ENCODE results near the gene SULT4A1.

The SULT4A1 gene

DNA sequence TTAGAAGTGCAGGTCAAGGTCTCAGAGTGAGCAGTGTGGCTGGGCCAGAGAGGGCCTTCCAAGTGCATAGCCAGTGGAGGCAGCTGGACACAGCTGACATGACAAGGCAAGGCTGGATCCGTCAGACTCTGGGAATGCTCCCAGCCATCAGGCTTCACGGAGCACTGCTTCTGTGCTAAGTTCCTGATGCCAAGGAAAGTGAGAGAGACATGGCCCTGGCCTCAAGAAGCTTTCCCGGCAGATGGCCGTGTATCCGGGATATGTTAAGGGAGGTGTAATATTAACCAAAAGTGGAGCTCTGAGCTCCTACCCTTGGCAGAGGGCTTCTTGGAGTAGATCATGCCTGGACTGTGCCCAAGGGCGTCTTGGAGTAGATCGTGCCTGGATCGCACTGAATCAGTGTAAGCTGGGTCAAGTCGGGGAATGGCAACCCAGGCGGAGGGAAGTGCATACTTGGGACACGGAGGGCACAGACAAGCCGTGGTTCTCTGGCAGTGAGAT, 42.8 kb downstream of the SULT4A1 start:
- Histone ChIP-seq H3K4me3 (ENCODE audit: low read length) (no peak overlapping the region), H3K4me1 (ENCODE audit: low read length) (no peaks in the 10 kb centered on the region), H4K20me1 (ENCODE audit: insufficient read depth, low read length) (no peaks in the 10 kb centered on the region), H3K9ac (ENCODE audit: low read length) (no peak overlapping the region), H3K4me2 (ENCODE audit: low read depth, low read length) (no peak overlapping the region), H3K9me3 (replicated peaks; ENCODE audit: insufficient read depth, low read length) (no peaks in the 10 kb centered on the region), H3K36me3 (replicated peaks; ENCODE audit: insufficient read depth, low read length) (no peaks in the 10 kb centered on the region), H2AFZ (ENCODE audit: low read length) (no peak overlapping the region), H3F3A (ENCODE audit: insufficient read depth, low read length) (no peaks in the 10 kb centered on the region), H3K9me2 (replicated peaks; ENCODE audit: insufficient read depth, low read length) (no peaks in the 10 kb centered on the region), H3K27me3 (replicated peaks; ENCODE audit: insufficient read depth, low read length) (peaks cover 54% of the 10 kb centered on the region), H3K27ac (ENCODE audit: low read length) (no peak overlapping the region), H3K79me2 (ENCODE audit: low read length) (no peaks in the 10 kb centered on the region)
- no peak for DNase-seq
- TF ChIP-seq EZH2phosphoT487 (IDR thresholded peaks at IDR 0.05; ENCODE audit: low read length) (no peak), EZH2 (optimal IDR thresholded peaks at IDR 0.05; ENCODE audit: low read depth, low read length) (no peak)
- TF ChIP-seq, protein P1, sequence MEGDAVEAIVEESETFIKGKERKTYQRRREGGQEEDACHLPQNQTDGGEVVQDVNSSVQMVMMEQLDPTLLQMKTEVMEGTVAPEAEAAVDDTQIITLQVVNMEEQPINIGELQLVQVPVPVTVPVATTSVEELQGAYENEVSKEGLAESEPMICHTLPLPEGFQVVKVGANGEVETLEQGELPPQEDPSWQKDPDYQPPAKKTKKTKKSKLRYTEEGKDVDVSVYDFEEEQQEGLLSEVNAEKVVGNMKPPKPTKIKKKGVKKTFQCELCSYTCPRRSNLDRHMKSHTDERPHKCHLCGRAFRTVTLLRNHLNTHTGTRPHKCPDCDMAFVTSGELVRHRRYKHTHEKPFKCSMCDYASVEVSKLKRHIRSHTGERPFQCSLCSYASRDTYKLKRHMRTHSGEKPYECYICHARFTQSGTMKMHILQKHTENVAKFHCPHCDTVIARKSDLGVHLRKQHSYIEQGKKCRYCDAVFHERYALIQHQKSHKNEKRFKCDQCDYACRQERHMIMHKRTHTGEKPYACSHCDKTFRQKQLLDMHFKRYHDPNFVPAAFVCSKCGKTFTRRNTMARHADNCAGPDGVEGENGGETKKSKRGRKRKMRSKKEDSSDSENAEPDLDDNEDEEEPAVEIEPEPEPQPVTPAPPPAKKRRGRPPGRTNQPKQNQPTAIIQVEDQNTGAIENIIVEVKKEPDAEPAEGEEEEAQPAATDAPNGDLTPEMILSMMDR (IDR thresholded peaks at IDR 0.05; ENCODE audit: low read length) = no peak

DNA sequence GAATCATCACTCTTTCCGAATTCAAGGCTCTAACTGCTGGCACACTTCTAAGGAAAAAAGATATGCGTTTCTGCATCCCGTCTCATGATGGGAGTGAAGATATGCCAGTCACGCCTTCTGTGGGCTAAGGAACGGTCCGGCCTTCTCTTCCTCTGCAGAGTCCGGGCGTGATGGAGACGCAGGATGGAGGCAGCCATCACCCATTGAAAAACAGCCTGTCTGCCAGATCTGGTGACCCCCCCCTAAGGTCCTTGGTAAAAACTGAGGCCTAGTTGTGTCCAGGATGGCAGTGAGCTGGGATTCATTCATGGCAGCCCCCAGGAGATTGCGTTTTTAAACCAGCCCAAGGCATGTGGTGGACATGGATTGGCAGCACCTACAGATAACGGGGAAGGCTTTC, 43.3 kb downstream of the SULT4A1 start:
- H3K4me3 ChIP-seq (ENCODE audit: low read length) = no peak overlapping the region
- TF ChIP-seq EZH2 (optimal IDR thresholded peaks at IDR 0.05; ENCODE audit: low read depth, low read length) (no peak), EZH2phosphoT487 (IDR thresholded peaks at IDR 0.05; ENCODE audit: low read length) (no peak)
- TF ChIP-seq, protein P1 (IDR thresholded peaks at IDR 0.05; ENCODE audit: low read length) = no peak
- H3F3A ChIP-seq (ENCODE audit: insufficient read depth, low read length) = no peaks in the 10 kb centered on the region
- H3K79me2 ChIP-seq (ENCODE audit: low read length) = no peaks in the 10 kb centered on the region
- H3K4me2 ChIP-seq (ENCODE audit: low read depth, low read length) = no peak overlapping the region
- no peaks in the 10 kb centered on the region for H3K9me3 ChIP-seq (replicated peaks; ENCODE audit: insufficient read depth, low read length)
- H3K9me2 ChIP-seq (replicated peaks; ENCODE audit: insufficient read depth, low read length) = no peaks in the 10 kb centered on the region
- no peak overlapping the region for H3K27ac ChIP-seq (ENCODE audit: low read length)
- no peaks in the 10 kb centered on the region for H3K4me1 ChIP-seq (ENCODE audit: low read length)
- peaks cover 49% of the 10 kb centered on the region for H3K27me3 ChIP-seq (replicated peaks; ENCODE audit: insufficient read depth, low read length)
- no peak for DNase-seq
- H4K20me1 ChIP-seq (ENCODE audit: insufficient read depth, low read length) = no peaks in the 10 kb centered on the region
- H3K36me3 ChIP-seq (replicated peaks; ENCODE audit: insufficient read depth, low read length) = no peaks in the 10 kb centered on the region
- H2AFZ ChIP-seq (ENCODE audit: low read length) = no peak overlapping the region
- H3K9ac ChIP-seq (ENCODE audit: low read length) = no peak overlapping the region

DNA sequence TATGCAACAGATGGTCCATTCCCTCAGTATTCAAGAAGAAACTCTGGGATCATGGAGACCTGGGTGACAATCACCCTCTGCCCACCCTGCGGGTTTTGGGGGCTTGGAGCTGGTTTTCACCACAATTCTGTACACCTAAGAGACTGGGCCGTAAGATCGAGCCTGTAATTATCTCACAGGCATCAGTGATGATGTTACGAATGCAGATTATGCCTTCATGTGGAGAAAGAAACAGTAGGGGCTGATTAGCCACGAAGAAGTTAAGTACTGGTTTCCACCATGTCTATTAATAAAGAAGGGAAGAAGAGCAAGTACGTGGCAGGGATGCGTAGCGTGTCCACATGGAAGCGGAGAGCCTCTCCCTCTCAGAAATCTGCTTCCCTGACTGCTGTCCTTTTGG, 44.9 kb downstream of the SULT4A1 start:
- Histone ChIP-seq H4K20me1 (ENCODE audit: insufficient read depth, low read length) (no peaks in the 10 kb centered on the region), H3K27me3 (replicated peaks; ENCODE audit: insufficient read depth, low read length) (peaks cover 37% of the 10 kb centered on the region), H3K4me2 (ENCODE audit: low read depth, low read length) (no peak overlapping the region), H3K36me3 (replicated peaks; ENCODE audit: insufficient read depth, low read length) (no peaks in the 10 kb centered on the region), H3K4me1 (ENCODE audit: low read length) (peaks cover 6% of the 10 kb centered on the region), H2AFZ (ENCODE audit: low read length) (no peak overlapping the region), H3K9me2 (replicated peaks; ENCODE audit: insufficient read depth, low read length) (no peaks in the 10 kb centered on the region), H3K9me3 (replicated peaks; ENCODE audit: insufficient read depth, low read length) (no peaks in the 10 kb centered on the region), H3K27ac (ENCODE audit: low read length) (no peak overlapping the region), H3K4me3 (ENCODE audit: low read length) (no peak overlapping the region), H3F3A (ENCODE audit: insufficient read depth, low read length) (no peaks in the 10 kb centered on the region), H3K79me2 (ENCODE audit: low read length) (peaks cover 8% of the 10 kb centered on the region; the same call in 1 of the 2 replicates), H3K9ac (ENCODE audit: low read length) (no peak overlapping the region)
- TF ChIP-seq EZH2 (optimal IDR thresholded peaks at IDR 0.05; ENCODE audit: low read depth, low read length) (no peak), EZH2phosphoT487 (IDR thresholded peaks at IDR 0.05; ENCODE audit: low read length) (no peak)
- TF ChIP-seq, protein P1 (IDR thresholded peaks at IDR 0.05; ENCODE audit: low read length) = no peak
- DNase-seq = no peak
